GM21529 (cell line): Measurements from ENCODE around the gene ARHGAP26.

ENCODE experiments used
- ATAC-seq: cut with Tn5 transposase; IDR thresholded peaks from one replicate; pipeline ENCODE4 v1.9.1; 2021; ENCODE audit not compliant: unreplicated experiment

Gene ARHGAP26

GRCh38 chr5:143275512-143276363 is 505.6 kb downstream of the ARHGAP26 start:
- no peak for ATAC-seq

- no peak for ATAC-seq
Observed at GRCh38 chr5:143277536-143277935, 507.4 kb downstream of the ARHGAP26 start.
